Effector CD8-positive, alpha-beta T cell (primary cell): Measurements from ENCODE around the gene HRH1.

Experiments
- DNase-seq: peaks from one replicate; lab custom pipeline; 2025; lab: John Stamatoyannopoulos, UW

The HRH1 gene

GRCh38 chr3:11282250-11283138, 128.2 kb downstream of the HRH1 start:
- no peak for DNase-seq

GRCh38 chr3:11283139-11283475, 128.8 kb downstream of the HRH1 start:
- no peak for DNase-seq

GRCh38 chr3:11284011-11284410, 129.7 kb downstream of the HRH1 start:
- no peak for DNase-seq

- DNase-seq, result no peak
These were observed 131.2 kb downstream of the HRH1 start for GRCh38 chr3:11285471-11285870.

GRCh38 chr3:11287404-11287803, 133.1 kb downstream of the HRH1 start:
- DNase-seq, result no peak

- no peak for DNase-seq
These were observed 133.8 kb downstream of the HRH1 start for GRCh38 chr3:11288021-11288491.

GRCh38 chr3:11288786-11289637, 134.7 kb downstream of the HRH1 start:
- DNase-seq, result no peak

- no peak for DNase-seq
These were observed 135.6 kb downstream of the HRH1 start for GRCh38 chr3:11289864-11290263.

GRCh38 chr3:11290743-11291680, 136.7 kb downstream of the HRH1 start:
- no peak for DNase-seq

- DNase-seq, result no peak
These were observed 137.5 kb downstream of the HRH1 start for GRCh38 chr3:11291808-11292207.

GRCh38 chr3:11297126-11297525, 142.8 kb downstream of the HRH1 start:
- no peak for DNase-seq

- no peak for DNase-seq
These were observed 146.7 kb downstream of the HRH1 start for GRCh38 chr3:11300970-11301369.

- no peak for DNase-seq
These were observed 148.2 kb downstream of the HRH1 start for GRCh38 chr3:11302444-11302843.

- DNase-seq, result no peak
These were observed 149.9 kb downstream of the HRH1 start for GRCh38 chr3:11304175-11304574.

GRCh38 chr3:11305509-11305908, 151.2 kb downstream of the HRH1 start:
- no peak for DNase-seq

GRCh38 chr3:11306817-11307589, 152.7 kb downstream of the HRH1 start:
- DNase-seq, result no peak

GRCh38 chr3:11307830-11308432, 153.6 kb downstream of the HRH1 start:
- no peak for DNase-seq

GRCh38 chr3:11310258-11310657, 156.0 kb downstream of the HRH1 start:
- no peak for DNase-seq

GRCh38 chr3:11312166-11312565, 157.9 kb downstream of the HRH1 start:
- DNase-seq, result no peak
